Stimulated activated naive B cell treated with anti-CD40 and anti-IgM and Interleukin-4, amounts not matched to agents 10 μg/mL and 1 μg/mL and 100 μg/mL, for 72 hours (primary cell): ENCODE measurements around the gene ARX.

Experiments used
- ATAC-seq, 2 donors: fragments of 150-1000 bp; cut with Tn5 transposase; replicated peaks; 2 replicates each; pipeline ENCODE4 v1.10.0; 2021; ENCODE audit warnings: moderate library complexity in 1 of 2
- DNase-seq: peaks from one replicate; pipeline ENCODE4 v3.0.0; 2021
- H3K27ac Mint-ChIP-seq: one replicate; pipeline ENCODE4 v1.8.0; 2022; ENCODE audit warnings: mild to moderate bottlenecking, mixed read lengths
- H3K27me3 Mint-ChIP-seq, 2 donors: one replicate each; pipeline ENCODE4 v1.8.0; 2022; ENCODE audit warnings: mixed read lengths in 2 of 2
- H3K36me3 Mint-ChIP-seq, 2 donors: one replicate each; pipeline ENCODE4 v1.8.0; 2022; ENCODE audit warnings: mixed read lengths in 2 of 2, mild to moderate bottlenecking in 1 of 2
- H3K4me1 Mint-ChIP-seq, 2 donors: one replicate each; pipeline ENCODE4 v1.8.0; 2022; ENCODE audit warnings: mixed read lengths in 2 of 2, mild to moderate bottlenecking in 1 of 2
- H3K4me3 Mint-ChIP-seq, 2 donors: one replicate each; pipeline ENCODE4 v1.8.0; 2022; ENCODE audit warnings: mild to moderate bottlenecking in 2 of 2, mixed read lengths in 2 of 2, moderate library complexity in 1 of 2
- H3K9me3 Mint-ChIP-seq, 2 donors: one replicate each; pipeline ENCODE4 v1.8.0; 2022; ENCODE audit warnings: mixed read lengths in 2 of 2, mild to moderate bottlenecking in 1 of 2

ARX gene

GRCh38 chrX:25001808-25002660 is 13.7 kb downstream of the ARX start:
- Mint-ChIP-seq H3K27me3 (peaks cover 50% of the 10 kb centered on the region in 2 donors), H3K9me3 (no peaks in the 10 kb centered on the region), H3K27ac (peak overlapping the region; percentile 44), H3K36me3 (peaks cover 10 to 26% of the 10 kb centered on the region in 2 donors), H3K4me1 (peaks cover 5 to 20% of the 10 kb centered on the region in 2 donors), H3K4me3 (no peak overlapping the region)
- ATAC-seq (no peak), DNase-seq (no peak)

- Mint-ChIP-seq H3K4me3 (no peak overlapping the region), H3K27ac (no peak overlapping the region), H3K27me3 (peaks cover 33 to 42% of the 10 kb centered on the region in 2 donors), H3K4me1 (peaks cover 1 to 6% of the 10 kb centered on the region in 2 donors), H3K9me3 (no peaks in the 10 kb centered on the region), H3K36me3 (peaks cover 10 to 36% of the 10 kb centered on the region in 2 donors)
- ATAC-seq: no peak
- DNase-seq: no peak
Measured at GRCh38 chrX:24999511-24999910, 16.3 kb downstream of the ARX start.

- ATAC-seq (no peak), DNase-seq (no peak)
- Mint-ChIP-seq H3K4me1 (no peaks in the 10 kb centered on the region), H3K27me3 (peaks cover 11 to 27% of the 10 kb centered on the region in 2 donors), H3K27ac (no peak overlapping the region), H3K9me3 (no peaks in the 10 kb centered on the region), H3K36me3 (peaks cover 12 to 33% of the 10 kb centered on the region in 2 donors), H3K4me3 (no peak overlapping the region)
Measured at GRCh38 chrX:24996096-24996709, 19.6 kb downstream of the ARX start.

GRCh38 chrX:24993879-24994278 is 21.9 kb downstream of the ARX start:
- ATAC-seq: no peak
- peaks cover 0 to 14% of the 10 kb centered on the region in 2 donors for H3K27me3 Mint-ChIP-seq

GRCh38 chrX:24990535-24990934 is 25.2 kb downstream of the ARX start:
- H3K9me3 Mint-ChIP-seq: no peaks in the 10 kb centered on the region
- H3K4me1 Mint-ChIP-seq: no peaks in the 10 kb centered on the region
- H3K27me3 Mint-ChIP-seq: peaks cover 0 to 14% of the 10 kb centered on the region in 2 donors
- DNase-seq (no peak), ATAC-seq (no peak)
- H3K36me3 Mint-ChIP-seq: peaks cover 5 to 29% of the 10 kb centered on the region in 2 donors
- no peak overlapping the region for H3K4me3 Mint-ChIP-seq
- H3K27ac Mint-ChIP-seq: no peak overlapping the region

More at GRCh38 chrX:24993879-24994278, 21.9 kb downstream of the ARX start:
- H3K4me1 Mint-ChIP-seq: no peaks in the 10 kb centered on the region
- peaks cover 6 to 22% of the 10 kb centered on the region in 2 donors for H3K36me3 Mint-ChIP-seq
- no peak overlapping the region for H3K27ac Mint-ChIP-seq
- no peaks in the 10 kb centered on the region for H3K9me3 Mint-ChIP-seq
- H3K4me3 Mint-ChIP-seq: no peak overlapping the region
- DNase-seq: no peak

- ATAC-seq (no peak), DNase-seq (no peak)
- Mint-ChIP-seq H3K27me3 (peaks cover 0 to 3% of the 10 kb centered on the region in 2 donors), H3K9me3 (no peaks in the 10 kb centered on the region), H3K36me3 (peaks cover 5 to 25% of the 10 kb centered on the region in 2 donors), H3K4me3 (no peak overlapping the region), H3K27ac (no peak overlapping the region), H3K4me1 (no peaks in the 10 kb centered on the region)
Measured at GRCh38 chrX:24988314-24988713, 27.5 kb downstream of the ARX start.

GRCh38 chrX:24987731-24988130 is 28.0 kb downstream of the ARX start:
- Mint-ChIP-seq H3K27ac (no peak overlapping the region), H3K36me3 (peaks cover 5 to 25% of the 10 kb centered on the region in 2 donors), H3K4me3 (no peak overlapping the region), H3K4me1 (no peaks in the 10 kb centered on the region), H3K27me3 (peaks cover 0 to 3% of the 10 kb centered on the region in 2 donors), H3K9me3 (no peaks in the 10 kb centered on the region)
- DNase-seq: no peak
- no peak for ATAC-seq

- H3K4me3 Mint-ChIP-seq: no peak overlapping the region
- H3K27ac Mint-ChIP-seq: peak overlapping the region; percentile 3
- DNase-seq (no peak), ATAC-seq (no peak)
- no peaks in the 10 kb centered on the region for H3K4me1 Mint-ChIP-seq
- H3K27me3 Mint-ChIP-seq: no peaks in the 10 kb centered on the region
- peaks cover 0 to 17% of the 10 kb centered on the region in 2 donors for H3K36me3 Mint-ChIP-seq
- no peaks in the 10 kb centered on the region for H3K9me3 Mint-ChIP-seq
Measured at GRCh38 chrX:24985120-24985519, 30.6 kb downstream of the ARX start.

- Mint-ChIP-seq H3K4me3 (no peak overlapping the region), H3K9me3 (no peaks in the 10 kb centered on the region), H3K4me1 (no peaks in the 10 kb centered on the region), H3K27ac (no peak overlapping the region), H3K27me3 (no peaks in the 10 kb centered on the region), H3K36me3 (peaks cover 0 to 17% of the 10 kb centered on the region in 2 donors)
- no peak for ATAC-seq
- DNase-seq: no peak
Measured at GRCh38 chrX:24983931-24984330, 31.8 kb downstream of the ARX start.

GRCh38 chrX:24982306-24982965 is 33.3 kb downstream of the ARX start:
- ATAC-seq (no peak), DNase-seq (no peak)
- H3K27ac Mint-ChIP-seq: no peak overlapping the region
- no peaks in the 10 kb centered on the region for H3K4me1 Mint-ChIP-seq
- no peak overlapping the region for H3K4me3 Mint-ChIP-seq
- peaks cover 2 to 14% of the 10 kb centered on the region in 2 donors for H3K36me3 Mint-ChIP-seq
- H3K9me3 Mint-ChIP-seq: no peaks in the 10 kb centered on the region
- no peaks in the 10 kb centered on the region for H3K27me3 Mint-ChIP-seq

GRCh38 chrX:24981030-24981429 is 34.7 kb downstream of the ARX start:
- H3K4me1 Mint-ChIP-seq: no peaks in the 10 kb centered on the region

GRCh38 chrX:24979081-24979480 is 36.7 kb downstream of the ARX start:
- no peaks in the 10 kb centered on the region for H3K9me3 Mint-ChIP-seq

More at GRCh38 chrX:24981030-24981429, 34.7 kb downstream of the ARX start:
- Mint-ChIP-seq H3K36me3 (peaks cover 2 to 7% of the 10 kb centered on the region in 2 donors), H3K27me3 (no peaks in the 10 kb centered on the region), H3K27ac (no peak overlapping the region), H3K9me3 (no peaks in the 10 kb centered on the region), H3K4me3 (no peak overlapping the region)
- DNase-seq (no peak), ATAC-seq (no peak)

GRCh38 chrX:24969812-24970211 is 46.0 kb downstream of the ARX start:
- no peaks in the 10 kb centered on the region for H3K4me1 Mint-ChIP-seq
- ATAC-seq (no peak), DNase-seq (no peak)
- H3K36me3 Mint-ChIP-seq: peaks cover 11 to 31% of the 10 kb centered on the region in 2 donors
- H3K27ac Mint-ChIP-seq: no peak overlapping the region
- H3K4me3 Mint-ChIP-seq: no peak overlapping the region
- no peaks in the 10 kb centered on the region for H3K27me3 Mint-ChIP-seq
- H3K9me3 Mint-ChIP-seq: no peaks in the 10 kb centered on the region

More at GRCh38 chrX:24979081-24979480, 36.7 kb downstream of the ARX start:
- ATAC-seq (no peak), DNase-seq (no peak)
- H3K4me1 Mint-ChIP-seq: no peaks in the 10 kb centered on the region
- no peaks in the 10 kb centered on the region for H3K27me3 Mint-ChIP-seq
- no peak overlapping the region for H3K27ac Mint-ChIP-seq
- no peak overlapping the region for H3K4me3 Mint-ChIP-seq
- peaks cover 4 to 10% of the 10 kb centered on the region in 2 donors for H3K36me3 Mint-ChIP-seq

- Mint-ChIP-seq H3K27me3 (no peaks in the 10 kb centered on the region), H3K9me3 (no peaks in the 10 kb centered on the region), H3K36me3 (peaks cover 9 to 11% of the 10 kb centered on the region in 2 donors), H3K4me3 (no peak overlapping the region), H3K27ac (no peak overlapping the region), H3K4me1 (peaks cover 0 to 1% of the 10 kb centered on the region in 2 donors)
- ATAC-seq (no peak), DNase-seq (no peak)
Measured at GRCh38 chrX:24965372-24965771, 50.4 kb downstream of the ARX start.
